ENCODE measurements around the gene TNXB. TPM values are rescaled to one million over a fixed set of nuclear protein-coding genes. Genes with fewer than 3 reads are reported as not detected.
"Not testable (repeated sequence)": the region's sequence is repeated elsewhere in the genome, so short reads cannot be mapped to it uniquely, and the experiment has no call there.

Gene TNXB
- total RNA-seq, 1 experiment from 2014 or later, result 11.5 TPM

DNA sequence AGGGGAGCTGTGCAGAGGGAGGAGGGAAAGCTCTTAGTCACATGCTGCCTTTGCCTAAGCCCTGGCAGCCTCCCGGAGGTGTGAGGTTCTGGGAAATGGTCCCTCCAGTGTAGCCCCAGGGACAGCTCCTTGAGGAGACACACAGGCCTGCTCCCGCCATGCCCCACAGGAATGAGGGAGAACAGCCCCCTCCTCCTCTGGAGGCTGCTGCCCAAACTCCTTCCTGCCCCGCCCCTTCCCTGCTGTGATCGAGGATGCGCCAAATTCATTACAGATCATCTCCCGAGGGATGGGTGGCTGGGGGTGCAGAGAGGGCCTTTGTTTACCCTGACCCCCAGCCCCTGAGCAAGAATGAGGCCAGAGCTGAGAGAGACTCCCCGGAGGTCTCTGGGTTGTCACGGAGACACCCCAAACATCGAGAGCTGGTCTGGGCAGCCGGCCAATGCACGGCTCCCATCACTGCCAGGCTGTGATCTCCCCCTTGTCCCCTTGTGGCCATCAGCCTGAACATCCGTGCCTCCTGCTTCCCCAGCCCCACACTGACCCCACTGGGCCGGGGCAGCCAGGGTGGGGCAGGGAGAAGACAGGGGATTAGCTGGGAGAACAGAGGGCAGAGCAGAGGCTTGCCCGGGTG, 62.6 kb downstream of the TNXB start:
- intact Hi-C loops (cut with micrococcal nuclease; ENCODE audit: unreplicated experiment), result no loop called here
- Histone ChIP-seq H3K4me1 (ENCODE audit: insufficient read depth, low read length, poor library complexity, severe bottlenecking) (peaks cover 14% of the 10 kb centered on the region), H3K4me3 (ENCODE audit: low read depth, low read length, poor library complexity, severe bottlenecking) (peak overlapping the region; percentile 26), H3K9me3 (ENCODE audit: low read depth, low read length, poor library complexity, severe bottlenecking) (no peaks in the 10 kb centered on the region), H3K27me3 (replicated peaks; ENCODE audit: insufficient read depth, low read depth, low read length, poor library complexity) (no peaks in the 10 kb centered on the region), H3K36me3 (ENCODE audit: insufficient read depth, low read length, poor library complexity, severe bottlenecking) (no peaks in the 10 kb centered on the region), H3K27ac (ENCODE audit: low read depth, low read length, poor library complexity, severe bottlenecking) (peak overlapping the region; percentile 48)
- TF ChIP-seq EZH2 (IDR thresholded peaks at IDR 0.05; ENCODE audit: borderline replicate concordance, low read depth, low read length, poor library complexity, severe bottlenecking), result no peak
- TF ChIP-seq, protein P1, sequence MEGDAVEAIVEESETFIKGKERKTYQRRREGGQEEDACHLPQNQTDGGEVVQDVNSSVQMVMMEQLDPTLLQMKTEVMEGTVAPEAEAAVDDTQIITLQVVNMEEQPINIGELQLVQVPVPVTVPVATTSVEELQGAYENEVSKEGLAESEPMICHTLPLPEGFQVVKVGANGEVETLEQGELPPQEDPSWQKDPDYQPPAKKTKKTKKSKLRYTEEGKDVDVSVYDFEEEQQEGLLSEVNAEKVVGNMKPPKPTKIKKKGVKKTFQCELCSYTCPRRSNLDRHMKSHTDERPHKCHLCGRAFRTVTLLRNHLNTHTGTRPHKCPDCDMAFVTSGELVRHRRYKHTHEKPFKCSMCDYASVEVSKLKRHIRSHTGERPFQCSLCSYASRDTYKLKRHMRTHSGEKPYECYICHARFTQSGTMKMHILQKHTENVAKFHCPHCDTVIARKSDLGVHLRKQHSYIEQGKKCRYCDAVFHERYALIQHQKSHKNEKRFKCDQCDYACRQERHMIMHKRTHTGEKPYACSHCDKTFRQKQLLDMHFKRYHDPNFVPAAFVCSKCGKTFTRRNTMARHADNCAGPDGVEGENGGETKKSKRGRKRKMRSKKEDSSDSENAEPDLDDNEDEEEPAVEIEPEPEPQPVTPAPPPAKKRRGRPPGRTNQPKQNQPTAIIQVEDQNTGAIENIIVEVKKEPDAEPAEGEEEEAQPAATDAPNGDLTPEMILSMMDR (conservative IDR thresholded peaks at IDR 0.05; ENCODE audit: low read depth, low read length), result no peak
- DNase-seq (ENCODE audit: low spot score), result peak; percentile 88
- ChIA-PET POLR2A (ENCODE audit: low non-redundant PET) (interaction anchor here (0.5 to 0.6 kb wide), 3 partner anchors 128 to 877 kb away, joined by 3 read pairs; partner anchors contain the start of gene NEU1), CTCF (no interaction called here)
- no TSS peak for BruUV-seq (replicated peaks)

DNA sequence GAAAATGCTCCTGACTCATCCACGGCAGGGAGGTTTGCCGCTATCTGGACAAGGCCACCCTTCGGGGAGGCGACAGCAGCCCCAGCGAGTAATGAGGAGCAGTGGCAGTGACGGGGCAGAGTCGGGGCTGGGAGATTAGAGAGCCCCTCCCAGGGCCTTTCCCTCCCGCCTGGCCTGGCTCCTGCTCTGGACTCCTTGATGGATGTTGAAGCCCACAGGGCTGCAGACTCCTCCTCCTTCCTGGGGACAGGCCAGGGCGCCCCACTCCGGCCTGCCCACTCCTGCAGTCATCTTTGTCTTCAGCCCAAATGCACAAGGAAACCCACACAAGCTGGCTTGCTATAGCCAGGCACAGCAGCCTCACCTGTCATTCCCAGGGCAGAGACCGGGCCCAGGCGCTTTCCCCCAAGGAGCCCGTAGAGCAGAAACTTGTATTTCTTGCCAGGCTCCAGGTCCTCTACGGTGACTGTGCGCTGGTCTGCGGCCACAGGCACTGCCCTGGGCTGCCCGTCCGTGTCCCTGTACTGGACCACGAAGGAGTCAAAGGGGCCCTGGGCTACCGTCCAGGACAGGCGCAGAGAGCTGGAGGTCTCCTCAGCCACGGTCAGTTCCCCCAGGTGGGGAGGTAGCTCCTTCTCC, 63.2 kb downstream of the TNXB start:
- TF ChIP-seq EZH2 (IDR thresholded peaks at IDR 0.05; ENCODE audit: borderline replicate concordance, low read depth, low read length, poor library complexity, severe bottlenecking), result no peak
- TF ChIP-seq, protein P1 (conservative IDR thresholded peaks at IDR 0.05; ENCODE audit: low read depth, low read length), result no peak
- Histone ChIP-seq H3K27me3 (replicated peaks; ENCODE audit: insufficient read depth, low read depth, low read length, poor library complexity) (no peaks in the 10 kb centered on the region), H3K4me1 (ENCODE audit: insufficient read depth, low read length, poor library complexity, severe bottlenecking) (peaks cover 14% of the 10 kb centered on the region), H3K9me3 (ENCODE audit: low read depth, low read length, poor library complexity, severe bottlenecking) (no peaks in the 10 kb centered on the region), H3K4me3 (ENCODE audit: low read depth, low read length, poor library complexity, severe bottlenecking) (no peak overlapping the region), H3K36me3 (ENCODE audit: insufficient read depth, low read length, poor library complexity, severe bottlenecking) (no peaks in the 10 kb centered on the region), H3K27ac (ENCODE audit: low read depth, low read length, poor library complexity, severe bottlenecking) (peak overlapping the region; percentile 48)
- no TSS peak for BruUV-seq (replicated peaks)
- intact Hi-C loops (cut with micrococcal nuclease; ENCODE audit: unreplicated experiment), result no loop called here
- ChIA-PET CTCF (no interaction called here), POLR2A (ENCODE audit: low non-redundant PET) (interaction anchor here (0.5 to 0.6 kb wide), 3 partner anchors 128 to 876 kb away, joined by 3 read pairs; partner anchors contain the start of gene NEU1)
- DNase-seq (ENCODE audit: low spot score), result no peak

DNA sequence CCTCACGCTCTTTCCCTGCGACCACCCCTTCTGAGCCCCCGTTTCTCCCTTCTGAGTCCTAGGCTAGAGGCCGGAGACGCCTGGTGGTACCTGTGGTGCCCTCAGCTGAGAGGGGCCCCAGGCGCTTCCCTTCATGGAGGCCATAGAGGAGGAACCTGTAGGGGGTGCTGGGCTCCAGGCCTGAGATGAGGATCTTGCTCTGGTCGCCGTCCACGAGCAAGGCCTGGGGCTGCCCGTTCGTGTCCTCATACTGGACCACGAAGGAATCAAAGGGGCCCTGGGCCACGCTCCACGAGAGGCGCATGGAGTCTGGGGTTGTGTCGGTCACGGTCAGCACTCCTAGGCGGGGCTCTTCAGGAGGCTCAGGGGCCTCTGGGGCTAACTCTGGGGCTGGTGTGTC, 64.2 kb downstream of the TNXB start:
- BruUV-seq (replicated peaks); intact Hi-C loops (cut with micrococcal nuclease; ENCODE audit: unreplicated experiment); POLR2A ChIA-PET (ENCODE audit: low non-redundant PET); H3K4me3 ChIP-seq (ENCODE audit: low read depth, low read length, poor library complexity, severe bottlenecking); DNase-seq (ENCODE audit: low spot score); H3K36me3 ChIP-seq (ENCODE audit: insufficient read depth, low read length, poor library complexity, severe bottlenecking); CTCF ChIA-PET; H3K27ac ChIP-seq (ENCODE audit: low read depth, low read length, poor library complexity, severe bottlenecking); H3K27me3 ChIP-seq (replicated peaks; ENCODE audit: insufficient read depth, low read depth, low read length, poor library complexity); H3K9me3 ChIP-seq (ENCODE audit: low read depth, low read length, poor library complexity, severe bottlenecking): not testable (repeated sequence)
- peaks cover 14% of the 10 kb centered on the region for H3K4me1 ChIP-seq (ENCODE audit: insufficient read depth, low read length, poor library complexity, severe bottlenecking)

DNA sequence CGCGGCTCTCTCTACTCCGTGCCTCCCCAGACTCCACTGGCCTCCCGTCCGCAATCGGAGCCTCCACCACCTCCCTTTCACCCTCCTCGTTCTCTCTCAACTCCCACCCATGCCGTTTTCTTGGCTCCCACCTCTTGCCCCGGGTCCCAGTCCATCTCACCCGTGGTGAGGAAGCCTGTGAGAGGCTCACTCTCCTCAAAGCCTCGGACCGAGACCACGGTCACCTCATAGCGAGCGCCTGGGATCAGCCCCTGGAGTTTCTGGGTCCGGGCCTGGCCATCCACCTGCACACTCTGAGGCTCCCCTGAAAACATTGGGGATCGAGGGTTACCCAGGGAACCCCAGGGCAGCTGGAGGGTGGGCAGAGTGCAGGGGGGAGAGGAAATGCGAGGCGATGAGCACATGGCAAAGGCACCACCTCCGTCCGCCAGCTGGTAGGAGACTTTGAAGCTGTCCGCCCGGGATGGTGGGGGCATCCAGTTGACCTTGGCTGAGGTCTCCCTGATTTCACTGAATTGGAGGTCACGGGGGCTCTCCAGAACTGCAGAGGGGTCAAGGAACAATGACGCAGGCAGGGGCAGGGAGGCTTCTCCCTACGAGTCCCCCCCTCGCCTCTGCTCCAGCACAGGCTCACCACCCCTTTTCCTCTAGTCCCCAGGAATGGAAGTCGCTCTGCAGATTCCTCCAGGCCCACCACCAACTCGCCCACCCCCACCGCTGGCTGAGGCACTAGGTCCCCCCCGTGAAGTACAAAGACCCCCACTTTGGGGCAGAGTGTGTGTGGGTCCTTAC, 65.4 kb downstream of the TNXB start:
- DNase-seq (ENCODE audit: low spot score); H3K4me3 ChIP-seq (ENCODE audit: low read depth, low read length, poor library complexity, severe bottlenecking); H3K9me3 ChIP-seq (ENCODE audit: low read depth, low read length, poor library complexity, severe bottlenecking); H3K27me3 ChIP-seq (replicated peaks; ENCODE audit: insufficient read depth, low read depth, low read length, poor library complexity); intact Hi-C loops (cut with micrococcal nuclease; ENCODE audit: unreplicated experiment); H3K27ac ChIP-seq (ENCODE audit: low read depth, low read length, poor library complexity, severe bottlenecking); H3K36me3 ChIP-seq (ENCODE audit: insufficient read depth, low read length, poor library complexity, severe bottlenecking); BruUV-seq (replicated peaks); POLR2A ChIA-PET (ENCODE audit: low non-redundant PET); CTCF ChIA-PET: not testable (repeated sequence)
- peaks cover 14% of the 10 kb centered on the region for H3K4me1 ChIP-seq (ENCODE audit: insufficient read depth, low read length, poor library complexity, severe bottlenecking)

DNA sequence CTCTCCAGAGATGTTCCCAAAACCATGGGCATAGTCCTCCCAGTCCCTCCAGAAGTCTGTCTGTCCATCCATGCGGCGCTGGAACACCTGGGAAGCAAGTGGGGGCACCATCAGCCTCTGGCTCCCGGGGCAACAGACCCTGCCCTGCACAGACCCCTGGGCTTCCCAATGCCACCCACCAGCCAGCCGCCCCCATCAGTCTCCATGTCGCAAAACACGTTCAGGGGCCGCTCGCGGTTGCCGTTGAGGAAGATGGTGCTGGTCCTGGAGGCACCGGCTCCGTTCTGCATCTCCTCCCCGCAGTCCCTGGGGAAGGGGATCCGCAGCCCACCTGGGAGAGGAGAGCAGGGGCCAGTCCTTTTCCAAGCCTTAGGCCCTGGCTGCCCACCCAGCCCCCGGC, 66.9 kb downstream of the TNXB start:
- H3K4me1 ChIP-seq (ENCODE audit: insufficient read depth, low read length, poor library complexity, severe bottlenecking), result peaks cover 14% of the 10 kb centered on the region
- CTCF ChIA-PET; intact Hi-C loops (cut with micrococcal nuclease; ENCODE audit: unreplicated experiment); H3K27me3 ChIP-seq (replicated peaks; ENCODE audit: insufficient read depth, low read depth, low read length, poor library complexity); POLR2A ChIA-PET (ENCODE audit: low non-redundant PET); H3K36me3 ChIP-seq (ENCODE audit: insufficient read depth, low read length, poor library complexity, severe bottlenecking); H3K27ac ChIP-seq (ENCODE audit: low read depth, low read length, poor library complexity, severe bottlenecking); H3K9me3 ChIP-seq (ENCODE audit: low read depth, low read length, poor library complexity, severe bottlenecking); DNase-seq (ENCODE audit: low spot score); H3K4me3 ChIP-seq (ENCODE audit: low read depth, low read length, poor library complexity, severe bottlenecking); BruUV-seq (replicated peaks): not testable (repeated sequence)
